Measurements from ENCODE around the gene PIP4K2A. TPM values are rescaled to one million over a fixed set of nuclear protein-coding genes. Genes with fewer than 3 reads are reported as not detected.

PIP4K2A gene
- total RNA-seq, 2 donors from 2014 or later, result 167 to 205 TPM

GRCh38 chr10:22612318-22612717 is 102.1 kb downstream of the PIP4K2A start:
- Mint-ChIP-seq H3K27ac (peak overlapping the region; percentile 100), H3K4me1 (peaks cover 64% of the 10 kb centered on the region), H3K36me3 (ENCODE audit: low read depth) (peaks cover 20% of the 10 kb centered on the region), H3K4me3 (peak overlapping the region; percentile 93), H3K27me3 (no peaks in the 10 kb centered on the region)
- ATAC-seq (peak; percentile 55), DNase-seq (no peak)
- no peaks in the 10 kb centered on the region for H3K9me3 ChIP-seq (ENCODE audit: control insufficient read depth, low read length, poor library complexity, severe bottlenecking)

GRCh38 chr10:22611425-22612115 is 102.8 kb downstream of the PIP4K2A start:
- Mint-ChIP-seq H3K27ac (peak overlapping the region; percentile 100), H3K27me3 (no peaks in the 10 kb centered on the region), H3K4me3 (peak overlapping the region; percentile 93), H3K4me1 (peaks cover 66% of the 10 kb centered on the region), H3K36me3 (ENCODE audit: low read depth) (peaks cover 20% of the 10 kb centered on the region)
- ATAC-seq (peak; percentile 90), DNase-seq (peak; percentile 34 to 57 (median 46))
- H3K9me3 ChIP-seq (ENCODE audit: control insufficient read depth, low read length, poor library complexity, severe bottlenecking), result no peaks in the 10 kb centered on the region

- peaks cover 20% of the 10 kb centered on the region for H3K36me3 Mint-ChIP-seq (ENCODE audit: low read depth)
- ATAC-seq, result no peak
- DNase-seq, result no peak
- peak overlapping the region; percentile 100 for H3K27ac Mint-ChIP-seq
- H3K9me3 ChIP-seq (ENCODE audit: control insufficient read depth, low read length, poor library complexity, severe bottlenecking), result no peaks in the 10 kb centered on the region
- peak overlapping the region; percentile 49 for H3K4me3 Mint-ChIP-seq
- peaks cover 64% of the 10 kb centered on the region for H3K4me1 Mint-ChIP-seq
- H3K27me3 Mint-ChIP-seq, result no peaks in the 10 kb centered on the region
Observed at GRCh38 chr10:22610610-22611009, 103.8 kb downstream of the PIP4K2A start.

- H3K9me3 ChIP-seq (ENCODE audit: control insufficient read depth, low read length, poor library complexity, severe bottlenecking), result no peaks in the 10 kb centered on the region
- DNase-seq (no peak), ATAC-seq (no peak)
- H3K36me3 Mint-ChIP-seq (ENCODE audit: low read depth), result peaks cover 20% of the 10 kb centered on the region
- peaks cover 69% of the 10 kb centered on the region for H3K4me1 Mint-ChIP-seq
- peak overlapping the region; percentile 100 for H3K27ac Mint-ChIP-seq
- no peaks in the 10 kb centered on the region for H3K27me3 Mint-ChIP-seq
- no peak overlapping the region for H3K4me3 Mint-ChIP-seq
Observed at GRCh38 chr10:22609719-22610465, 104.5 kb downstream of the PIP4K2A start.

- H3K4me1 Mint-ChIP-seq, result peaks cover 67% of the 10 kb centered on the region
- ATAC-seq (no peak), DNase-seq (no peak)
- no peak overlapping the region for H3K4me3 Mint-ChIP-seq
- peaks cover 20% of the 10 kb centered on the region for H3K36me3 Mint-ChIP-seq (ENCODE audit: low read depth)
- H3K27me3 Mint-ChIP-seq, result no peaks in the 10 kb centered on the region
- H3K9me3 ChIP-seq (ENCODE audit: control insufficient read depth, low read length, poor library complexity, severe bottlenecking), result no peaks in the 10 kb centered on the region
- H3K27ac Mint-ChIP-seq, result peak overlapping the region; percentile 100
Observed at GRCh38 chr10:22609251-22609650, 105.1 kb downstream of the PIP4K2A start.

GRCh38 chr10:22607261-22607660 is 107.1 kb downstream of the PIP4K2A start:
- DNase-seq (no peak), ATAC-seq (no peak)
- Mint-ChIP-seq H3K4me3 (no peak overlapping the region), H3K36me3 (ENCODE audit: low read depth) (peaks cover 6% of the 10 kb centered on the region), H3K27me3 (no peaks in the 10 kb centered on the region), H3K4me1 (peaks cover 55% of the 10 kb centered on the region), H3K27ac (peak overlapping the region; percentile 100)
- H3K9me3 ChIP-seq (ENCODE audit: control insufficient read depth, low read length, poor library complexity, severe bottlenecking), result no peaks in the 10 kb centered on the region

- peak overlapping the region; percentile 100 for H3K27ac Mint-ChIP-seq
Observed at GRCh38 chr10:22606164-22606614, 108.2 kb downstream of the PIP4K2A start.

GRCh38 chr10:22605168-22605567 is 109.2 kb downstream of the PIP4K2A start:
- peak; percentile 19 for ATAC-seq
- H3K36me3 Mint-ChIP-seq (ENCODE audit: low read depth), result peaks cover 5% of the 10 kb centered on the region
- DNase-seq, result no peak

More at GRCh38 chr10:22606164-22606614, 108.2 kb downstream of the PIP4K2A start:
- Mint-ChIP-seq H3K36me3 (ENCODE audit: low read depth) (peaks cover 5% of the 10 kb centered on the region), H3K27me3 (no peaks in the 10 kb centered on the region), H3K4me1 (peaks cover 57% of the 10 kb centered on the region), H3K4me3 (peak overlapping the region; percentile 76)
- ATAC-seq (peak; percentile 74), DNase-seq (no peak)
- no peaks in the 10 kb centered on the region for H3K9me3 ChIP-seq (ENCODE audit: control insufficient read depth, low read length, poor library complexity, severe bottlenecking)

GRCh38 chr10:22604344-22605126 is 109.8 kb downstream of the PIP4K2A start:
- H3K9me3 ChIP-seq (ENCODE audit: control insufficient read depth, low read length, poor library complexity, severe bottlenecking), result no peaks in the 10 kb centered on the region
- H3K27ac Mint-ChIP-seq, result peak overlapping the region; percentile 100
- H3K27me3 Mint-ChIP-seq, result no peaks in the 10 kb centered on the region
- peaks cover 59% of the 10 kb centered on the region for H3K4me1 Mint-ChIP-seq
- DNase-seq (no peak), ATAC-seq (no peak)
- H3K4me3 Mint-ChIP-seq, result peak overlapping the region; percentile 77
- H3K36me3 Mint-ChIP-seq (ENCODE audit: low read depth), result peaks cover 5% of the 10 kb centered on the region

More at GRCh38 chr10:22605168-22605567, 109.2 kb downstream of the PIP4K2A start:
- H3K9me3 ChIP-seq (ENCODE audit: control insufficient read depth, low read length, poor library complexity, severe bottlenecking), result no peaks in the 10 kb centered on the region
- H3K4me3 Mint-ChIP-seq, result peak overlapping the region; percentile 77
- H3K27me3 Mint-ChIP-seq, result no peaks in the 10 kb centered on the region
- peak overlapping the region; percentile 100 for H3K27ac Mint-ChIP-seq
- H3K4me1 Mint-ChIP-seq, result peaks cover 58% of the 10 kb centered on the region

- Mint-ChIP-seq H3K4me1 (peaks cover 63% of the 10 kb centered on the region), H3K36me3 (ENCODE audit: low read depth) (peaks cover 8% of the 10 kb centered on the region), H3K4me3 (no peak overlapping the region), H3K27ac (peak overlapping the region; percentile 100), H3K27me3 (no peaks in the 10 kb centered on the region)
- ATAC-seq (no peak), DNase-seq (no peak)
- no peaks in the 10 kb centered on the region for H3K9me3 ChIP-seq (ENCODE audit: control insufficient read depth, low read length, poor library complexity, severe bottlenecking)
Observed at GRCh38 chr10:22603581-22603980, 110.8 kb downstream of the PIP4K2A start.

- no peak for ATAC-seq
- H3K27me3 Mint-ChIP-seq, result no peaks in the 10 kb centered on the region
- H3K36me3 Mint-ChIP-seq (ENCODE audit: low read depth), result peaks cover 3% of the 10 kb centered on the region
- H3K27ac Mint-ChIP-seq, result peak overlapping the region; percentile 94
- peak overlapping the region; percentile 64 for H3K4me3 Mint-ChIP-seq
- DNase-seq, result no peak
- H3K4me1 Mint-ChIP-seq, result peaks cover 70% of the 10 kb centered on the region
- H3K9me3 ChIP-seq (ENCODE audit: control insufficient read depth, low read length, poor library complexity, severe bottlenecking), result no peaks in the 10 kb centered on the region
Observed at GRCh38 chr10:22601618-22602017, 112.8 kb downstream of the PIP4K2A start.

- Mint-ChIP-seq H3K36me3 (ENCODE audit: low read depth) (peaks cover 3% of the 10 kb centered on the region), H3K27ac (peak overlapping the region; percentile 94), H3K27me3 (no peaks in the 10 kb centered on the region), H3K4me3 (no peak overlapping the region), H3K4me1 (peaks cover 61% of the 10 kb centered on the region)
- DNase-seq, result no peak
- H3K9me3 ChIP-seq (ENCODE audit: control insufficient read depth, low read length, poor library complexity, severe bottlenecking), result no peaks in the 10 kb centered on the region
- ATAC-seq, result no peak
Observed at GRCh38 chr10:22599636-22600228, 114.6 kb downstream of the PIP4K2A start.
